Stimulated activated CD4-positive, alpha-beta T cell treated with anti-CD3 and anti-CD28 coated beads, Interleukin-12 subunit alpha, Interleukin-12 subunit beta, amount 100 ng/mL, for 24 hours (primary cell): Measurements from ENCODE around the gene ROR1.

Experiments
- DNase-seq, 2 experiments: peaks; one replicate each; pipeline ENCODE4 v3.0.0-alpha.2; 2020; ENCODE audit warnings: low read depth in 2 of 2

The ROR1 gene

DNA sequence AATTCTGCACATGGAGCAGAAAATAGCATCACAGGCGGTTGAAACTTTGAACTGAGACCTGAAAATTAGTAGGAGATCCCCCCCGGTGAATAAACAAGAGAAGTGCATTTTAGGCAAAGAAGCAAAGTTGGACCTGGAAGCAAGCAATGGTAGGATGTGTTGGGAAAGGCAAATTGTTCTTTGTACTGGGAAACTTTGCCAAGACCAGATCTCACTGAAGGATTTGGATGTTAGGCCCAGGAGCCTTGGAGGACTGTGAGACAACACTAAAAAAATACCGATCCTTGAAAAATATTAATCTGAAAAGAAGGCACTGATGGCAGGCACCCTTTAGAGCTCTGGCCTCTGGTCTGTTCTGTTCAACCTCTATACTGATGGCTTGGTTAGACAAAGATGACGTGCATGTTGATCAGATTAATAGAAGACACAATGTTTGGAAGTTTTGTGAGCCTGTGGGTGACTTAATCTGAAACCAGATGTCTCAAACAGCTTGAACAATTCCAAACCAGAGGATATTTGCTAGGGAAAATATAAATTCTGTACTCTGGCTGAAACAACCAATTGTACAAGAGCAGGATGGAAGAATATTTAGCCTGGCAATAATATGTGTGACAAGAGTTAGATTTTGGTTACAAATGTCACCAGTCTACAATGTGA is 108.4 kb downstream of the ROR1 start:
- DNase-seq, result no peak

DNA sequence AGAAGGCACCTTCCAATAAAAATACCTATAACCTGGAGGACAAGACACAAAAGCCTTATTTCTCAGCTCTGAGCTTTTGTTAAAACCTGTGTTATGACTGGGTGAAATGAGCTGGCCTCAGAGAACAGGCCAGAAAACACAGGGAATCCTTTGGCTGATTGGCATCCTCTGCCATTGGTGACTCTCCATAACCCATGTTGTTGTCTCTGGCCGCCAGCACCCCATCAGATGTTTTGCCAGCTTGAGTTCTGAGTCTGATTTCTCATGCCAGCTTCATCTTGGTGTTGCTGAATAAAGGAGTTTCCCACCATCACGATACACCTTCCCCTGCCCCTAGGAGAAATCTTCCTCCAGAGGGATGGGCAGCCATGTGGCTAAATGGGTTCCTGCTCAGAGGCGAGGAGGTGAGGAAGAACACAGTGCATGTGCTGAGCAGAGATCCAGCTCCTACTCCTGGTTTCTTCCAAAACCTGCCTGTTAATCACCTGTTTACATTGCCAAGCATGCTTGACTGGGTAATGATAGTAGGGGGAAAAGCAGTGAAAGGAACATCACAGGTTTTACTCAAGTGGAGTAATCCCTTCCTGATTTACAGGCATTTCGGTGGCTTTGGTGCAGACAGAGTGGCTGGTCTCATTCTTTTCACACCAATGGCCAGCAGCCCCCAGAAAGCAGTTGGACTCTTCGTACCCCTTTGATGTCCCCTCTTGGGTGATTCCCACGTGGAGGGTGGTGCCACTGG is 109.8 kb downstream of the ROR1 start:
- no peak for DNase-seq

DNA sequence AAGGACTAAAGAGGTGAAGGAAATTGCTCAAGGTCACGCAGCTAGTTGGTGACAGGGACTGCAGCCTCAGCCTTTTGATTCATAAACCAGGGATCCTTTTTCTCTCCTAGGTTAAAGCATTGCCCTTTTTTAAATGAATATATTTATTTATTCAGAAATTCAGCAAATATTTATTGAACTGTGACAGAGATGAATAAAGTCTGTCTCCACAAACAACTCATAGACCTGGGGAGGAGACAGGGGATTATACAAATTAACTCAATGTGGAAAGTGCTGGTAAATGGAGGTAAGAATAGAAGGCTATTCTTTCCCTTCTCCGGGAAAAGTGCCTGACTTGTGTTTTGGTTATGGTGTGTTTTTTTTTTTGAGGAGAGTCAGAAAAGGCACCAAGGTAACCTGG is 110.7 kb downstream of the ROR1 start:
- DNase-seq, result no peak

DNA sequence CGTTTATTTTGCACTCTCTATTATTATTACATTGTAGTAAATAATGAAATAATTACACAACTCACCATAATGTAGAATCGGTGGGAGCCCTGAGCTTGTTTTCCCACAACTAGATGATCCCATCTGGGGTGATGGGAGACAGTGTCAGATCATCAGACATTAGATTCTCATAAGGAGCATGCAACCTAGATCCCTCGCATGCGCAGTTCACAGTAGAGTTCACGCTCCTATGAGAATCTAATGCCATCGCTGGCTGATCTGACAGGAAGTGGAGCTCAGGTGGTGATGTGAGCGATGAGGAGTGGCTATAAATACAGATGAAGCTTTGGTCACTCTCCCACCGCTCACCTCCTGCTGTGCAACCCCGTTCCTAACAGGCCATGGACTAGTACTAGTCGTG is 112.1 kb downstream of the ROR1 start:
- DNase-seq, result no peak

DNA sequence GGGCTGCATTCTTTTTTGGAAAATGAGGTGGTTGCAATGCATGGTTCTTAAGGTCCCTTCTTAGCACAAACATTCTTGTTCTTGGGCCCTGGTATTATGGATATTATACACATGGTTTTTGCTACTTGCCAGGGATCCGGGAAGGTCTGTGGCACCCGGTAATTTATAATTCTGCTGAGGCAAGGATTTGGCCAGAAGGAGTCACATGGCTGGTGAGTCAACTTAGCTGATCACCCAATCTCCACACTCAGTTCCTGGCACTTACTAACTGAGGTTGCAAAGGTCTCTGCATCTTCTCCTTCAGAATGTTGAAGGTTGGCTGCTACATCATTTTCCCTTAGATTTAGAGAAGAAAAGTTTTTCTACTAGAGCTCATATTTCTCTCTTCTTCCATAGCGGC is 112.5 kb downstream of the ROR1 start:
- DNase-seq, result no peak

DNA sequence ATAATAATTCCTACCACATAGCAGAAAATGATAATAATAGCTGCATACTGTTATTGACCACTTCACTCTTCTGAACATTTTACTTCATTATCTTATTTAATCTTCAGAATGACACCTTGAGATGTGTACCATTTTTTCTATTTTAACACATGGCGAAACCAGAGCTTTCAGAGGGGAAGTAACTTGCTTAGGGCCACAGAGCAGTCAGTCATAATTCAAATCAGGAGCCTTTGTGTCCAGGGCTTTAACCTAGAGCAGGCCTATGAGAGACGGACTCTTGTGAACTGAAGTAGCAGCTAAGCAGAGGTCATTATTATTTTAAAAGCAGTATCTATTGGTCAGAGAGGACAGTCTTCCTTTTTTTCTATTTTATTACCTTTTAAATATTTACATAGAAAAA is 114.0 kb downstream of the ROR1 start:
- DNase-seq, result no peak

DNA sequence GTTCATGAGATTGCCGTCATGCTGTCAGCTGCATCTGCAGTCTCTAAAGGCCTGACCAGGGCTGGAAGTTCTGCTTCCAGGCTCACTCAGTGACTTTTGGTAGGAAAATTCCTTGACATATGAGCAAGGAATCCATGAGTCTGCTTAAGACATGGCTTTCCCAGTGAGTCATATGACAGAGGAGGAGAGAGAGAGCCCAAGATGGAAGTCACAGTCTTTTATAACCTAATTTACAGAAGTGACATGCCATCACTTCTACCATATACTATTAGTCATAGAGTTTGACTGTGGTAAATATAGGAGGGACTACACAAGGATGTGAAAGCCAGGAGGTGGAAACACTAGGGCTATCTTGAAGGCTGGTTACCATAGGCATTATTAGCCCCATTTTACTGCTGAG is 115.2 kb downstream of the ROR1 start:
- DNase-seq, result no peak

DNA sequence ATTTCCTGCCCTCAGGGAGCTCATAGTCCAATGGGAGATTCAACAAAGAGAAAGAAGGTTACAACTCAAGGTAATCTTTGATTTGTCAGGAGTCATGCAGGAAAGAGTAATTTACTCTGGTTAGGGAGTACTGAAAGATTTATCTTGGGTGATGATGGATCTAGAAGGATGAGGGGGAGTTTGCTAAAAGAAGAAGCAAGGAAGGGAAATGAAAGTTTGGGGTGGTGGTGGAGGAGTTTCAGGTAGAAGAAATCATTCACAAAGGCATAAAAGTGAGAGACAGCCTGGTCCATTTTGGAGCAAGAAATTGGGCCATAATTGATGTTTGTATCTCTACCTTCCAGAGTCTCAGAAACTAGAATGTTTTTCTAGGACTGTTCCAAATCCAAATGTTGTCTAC is 116.7 kb downstream of the ROR1 start:
- no peak for DNase-seq

DNA sequence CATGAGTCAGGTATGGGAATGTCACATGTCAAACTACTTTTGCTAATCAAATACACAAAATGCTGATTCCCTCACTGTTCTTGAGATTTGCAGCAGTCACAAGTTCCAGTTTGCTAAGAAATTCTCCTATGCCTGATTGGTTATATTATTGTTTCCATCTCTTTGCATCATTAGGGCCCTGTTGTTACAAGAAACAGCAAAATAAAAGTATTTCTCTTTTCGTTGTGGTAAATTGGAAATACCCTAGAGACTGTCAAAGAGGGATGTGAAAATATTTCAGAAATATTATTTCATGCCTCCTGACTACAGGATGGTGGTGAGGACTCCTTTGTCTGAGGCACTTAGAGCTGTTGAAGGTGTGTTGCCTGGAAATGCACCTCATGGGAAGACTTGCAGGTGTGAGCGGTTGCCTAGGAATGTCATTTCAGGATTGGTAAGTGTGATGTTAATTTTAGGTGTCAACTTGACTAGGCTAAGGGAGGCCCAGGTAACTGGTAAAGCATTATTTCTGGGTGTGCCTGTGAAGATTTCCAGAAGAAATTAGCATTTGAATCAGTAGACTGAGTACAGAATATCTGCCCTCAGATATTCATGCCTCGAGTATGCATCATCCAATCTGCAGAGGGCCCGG is 117.4 kb downstream of the ROR1 start:
- no peak for DNase-seq

DNA sequence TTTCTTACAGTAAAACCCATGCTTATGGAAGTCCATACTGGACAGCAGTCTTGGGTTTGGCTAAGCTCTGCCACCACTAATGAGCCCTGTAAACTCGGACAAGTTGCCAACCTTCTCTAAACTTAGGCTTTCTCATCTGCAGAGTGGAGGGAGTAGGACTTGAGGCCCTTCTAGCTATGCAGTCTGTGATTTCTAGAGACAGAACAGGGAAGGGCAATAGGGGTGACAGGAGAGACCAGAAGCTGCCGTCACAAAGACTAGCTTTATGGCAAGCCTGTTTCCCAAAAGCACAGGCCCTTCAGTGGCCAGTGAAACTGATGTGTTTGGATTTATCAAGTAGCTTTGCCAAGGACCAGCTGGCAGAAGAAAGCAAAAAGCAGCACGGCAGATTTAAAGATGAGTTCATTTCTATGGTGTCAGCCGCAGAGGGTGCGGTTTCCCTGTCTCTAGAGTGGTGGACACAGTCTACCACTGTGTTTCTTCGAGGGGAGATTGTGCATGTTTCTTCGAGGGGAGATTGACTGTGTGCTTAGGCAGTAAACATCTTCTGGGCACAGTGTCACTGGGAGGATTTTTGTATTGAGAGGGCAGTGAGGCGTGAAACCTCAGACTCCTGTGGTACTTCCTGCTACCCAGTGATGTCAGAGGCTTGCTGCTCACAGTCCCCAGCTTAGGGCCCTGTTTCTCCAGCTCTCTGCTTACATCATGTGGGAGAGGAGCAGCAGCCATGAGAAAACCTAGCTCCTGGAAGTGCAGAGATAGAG is 119.0 kb downstream of the ROR1 start:
- DNase-seq, result no peak

DNA sequence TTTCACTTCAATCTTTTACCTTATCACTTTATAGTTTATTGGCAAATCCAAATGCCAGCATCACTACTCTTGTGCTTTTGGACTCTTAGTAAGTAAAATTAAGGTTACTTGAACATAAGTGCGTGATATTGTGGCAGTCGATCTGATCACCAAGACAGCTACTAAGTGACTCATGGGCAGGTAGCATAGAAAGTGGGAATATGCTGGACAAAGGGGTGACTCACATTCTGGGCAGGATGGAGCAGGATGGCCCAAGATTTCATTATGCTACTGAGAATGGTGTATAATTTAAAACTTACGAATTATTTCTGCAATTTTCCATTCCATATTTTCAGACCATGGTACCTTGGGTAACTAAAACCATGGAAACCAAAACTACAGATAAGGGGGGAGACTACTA is 120.2 kb downstream of the ROR1 start:
- DNase-seq, result no peak

DNA sequence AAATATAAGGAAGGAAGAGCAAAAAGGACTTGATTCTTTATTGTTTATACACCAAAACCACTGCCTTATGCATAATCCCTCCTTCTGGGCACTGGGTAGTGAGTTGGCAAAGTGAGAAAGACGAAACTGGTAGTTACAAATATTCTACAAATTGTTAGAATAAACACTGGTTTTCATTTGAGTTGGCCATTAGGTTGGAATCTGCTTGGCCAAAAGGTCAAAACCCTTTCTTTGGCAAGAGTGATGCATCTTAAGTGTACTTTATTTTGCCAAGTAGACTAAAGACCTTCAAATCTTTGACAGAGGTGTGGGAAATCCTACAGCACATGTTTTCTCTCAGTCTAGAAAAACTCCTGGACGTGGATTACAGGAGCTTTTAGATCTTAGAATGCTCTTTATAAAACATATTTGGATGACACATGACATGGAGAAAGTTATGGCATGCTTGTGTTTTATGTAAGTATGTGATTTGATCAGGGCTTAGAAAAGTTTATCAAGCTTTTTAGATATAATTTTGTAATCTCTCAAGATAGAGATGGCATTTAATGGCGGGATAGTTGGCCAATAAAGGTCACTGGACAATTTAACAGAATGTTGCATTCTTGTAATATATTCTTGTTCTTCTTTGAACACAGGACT is 120.9 kb downstream of the ROR1 start:
- no peak for DNase-seq

DNA sequence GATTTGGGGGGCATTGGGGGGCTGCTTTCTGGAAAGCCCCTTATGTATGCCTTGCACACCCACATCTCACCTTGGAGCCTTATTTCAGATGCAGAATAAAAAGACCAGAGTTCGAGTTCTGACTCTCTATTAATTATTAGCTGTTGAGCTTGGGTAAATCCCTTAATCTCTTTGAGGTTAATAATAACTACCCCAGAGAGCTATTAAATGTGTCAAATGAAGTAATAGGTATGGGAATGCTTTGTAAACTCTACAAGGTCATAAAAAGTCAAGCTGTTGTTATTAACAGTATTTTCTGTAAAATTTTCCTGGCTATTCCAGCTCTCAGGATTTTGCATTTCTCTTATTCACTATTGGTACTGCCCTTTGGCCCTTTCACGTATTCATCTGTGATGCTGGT is 122.9 kb downstream of the ROR1 start:
- DNase-seq, result no peak

DNA sequence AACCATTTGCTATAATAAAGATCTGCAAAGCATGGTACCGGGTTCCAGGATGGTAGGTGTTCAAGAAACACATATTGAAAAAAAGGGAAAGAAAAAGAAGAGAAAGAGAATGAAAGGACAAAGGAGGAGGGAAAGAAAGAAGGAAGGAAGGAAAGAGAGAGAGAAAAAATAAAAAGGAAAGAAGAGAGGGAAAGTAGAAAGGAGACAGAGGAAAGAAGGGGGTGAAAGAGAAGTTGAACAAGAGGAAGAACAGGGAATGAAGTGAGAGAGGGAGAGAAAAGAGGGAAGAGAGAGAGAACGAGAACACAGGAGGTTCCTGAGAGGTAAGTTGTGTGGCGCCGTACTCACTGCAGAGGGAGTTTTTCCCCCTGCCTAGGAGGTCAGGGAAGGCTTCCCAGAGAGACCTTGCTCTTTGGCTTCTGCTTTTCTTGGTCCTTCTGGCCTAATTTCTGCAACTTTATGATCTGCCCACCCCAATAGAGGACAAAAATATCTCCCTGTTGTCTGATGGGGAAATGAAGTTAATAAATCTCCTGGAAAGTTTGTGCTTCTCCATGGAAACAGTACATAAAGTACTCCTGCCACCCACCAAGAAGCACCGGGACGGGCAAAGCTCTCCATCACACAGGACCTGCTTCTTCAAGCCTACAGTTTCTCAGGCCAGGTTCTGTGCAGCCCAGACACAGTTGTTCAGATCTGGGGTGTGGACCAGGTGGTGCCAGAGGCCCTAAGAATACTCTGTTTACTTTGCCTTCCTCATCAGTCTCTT is 124.8 kb downstream of the ROR1 start:
- no peak for DNase-seq

DNA sequence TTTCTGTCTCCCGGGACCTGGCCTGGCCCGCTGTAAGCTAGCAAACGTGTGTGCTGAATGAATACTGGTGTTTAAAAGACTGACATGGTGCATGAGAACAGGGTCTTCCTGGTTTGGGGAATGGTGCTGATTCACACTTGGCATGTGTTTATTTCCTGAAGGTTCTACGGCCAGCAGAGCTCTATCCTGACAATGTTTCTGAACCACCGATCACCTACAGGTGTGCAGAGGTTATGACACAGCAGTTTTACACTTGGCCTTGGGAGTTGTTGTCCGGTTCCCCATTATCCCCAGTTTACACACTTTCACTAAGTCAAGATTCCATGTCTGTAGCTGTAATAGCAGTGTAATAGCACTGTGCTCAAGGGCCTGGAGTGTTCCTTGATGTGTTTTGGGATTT is 127.3 kb downstream of the ROR1 start:
- no peak for DNase-seq

DNA sequence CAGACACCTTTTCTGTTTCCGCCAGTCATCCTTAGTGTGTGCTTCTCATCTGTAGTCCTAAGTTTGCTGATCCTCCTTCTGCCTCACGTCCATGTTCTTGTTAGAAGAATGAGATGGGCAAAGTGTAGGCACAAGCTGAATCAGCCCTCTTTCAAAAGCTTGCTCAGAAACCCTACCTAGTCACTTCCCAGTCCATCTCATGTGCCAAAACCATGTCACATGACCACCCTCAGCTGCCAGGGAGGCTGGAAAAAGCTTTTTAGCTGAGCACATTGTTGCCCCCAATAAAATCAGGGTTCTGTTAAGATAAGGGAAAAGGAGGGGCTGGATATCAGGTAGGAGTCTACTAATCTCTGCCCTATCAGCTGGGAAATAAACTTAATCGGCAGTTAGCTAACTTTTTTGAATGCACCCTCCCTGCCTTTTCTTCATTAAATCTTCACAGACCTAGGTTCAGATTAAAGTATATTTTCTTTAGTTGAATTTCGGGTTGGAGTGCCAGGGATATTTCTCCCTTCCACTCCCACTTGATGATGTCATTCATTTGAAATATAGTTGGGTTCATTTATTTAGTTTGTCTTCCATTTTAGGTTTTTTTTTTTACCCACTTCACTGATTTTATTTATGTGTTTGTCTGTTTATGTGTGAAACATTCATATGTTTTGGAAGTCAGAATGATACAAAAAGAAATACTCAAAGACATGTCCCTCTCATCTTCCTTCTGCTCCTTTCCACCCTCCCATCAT is 129.2 kb downstream of the ROR1 start:
- DNase-seq, result no peak

DNA sequence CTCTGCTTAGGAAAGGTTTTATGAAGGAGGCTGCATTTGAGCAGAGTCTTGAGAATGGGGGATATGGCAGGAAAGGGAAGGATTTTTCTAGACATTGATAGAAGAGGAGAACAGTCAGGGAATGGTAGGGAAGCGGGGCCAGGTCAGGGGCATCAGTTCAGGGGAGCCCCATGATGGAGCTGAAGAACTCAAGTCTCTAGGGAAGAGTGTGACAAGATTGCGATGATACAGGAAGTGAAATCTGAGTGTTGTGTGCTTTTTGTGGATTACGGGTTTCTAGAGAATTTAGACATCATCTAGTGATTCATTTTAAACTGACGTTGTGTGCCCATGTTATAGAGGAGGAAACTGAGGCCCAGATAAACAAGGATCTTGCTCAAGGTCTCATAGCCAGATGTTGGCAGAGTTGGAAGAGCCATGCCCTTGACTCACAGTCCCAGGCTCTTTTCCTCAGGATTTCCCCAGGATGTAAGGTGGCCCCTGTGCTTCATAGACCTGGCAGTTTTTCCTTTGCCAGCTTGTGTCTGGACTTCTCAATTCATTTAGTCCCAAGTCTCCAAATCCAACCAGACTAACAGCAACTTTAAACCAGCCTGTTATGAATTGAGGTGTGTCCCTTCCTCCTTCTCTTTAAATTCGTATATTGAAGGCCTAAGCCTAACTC is 130.3 kb downstream of the ROR1 start:
- DNase-seq, result no peak

DNA sequence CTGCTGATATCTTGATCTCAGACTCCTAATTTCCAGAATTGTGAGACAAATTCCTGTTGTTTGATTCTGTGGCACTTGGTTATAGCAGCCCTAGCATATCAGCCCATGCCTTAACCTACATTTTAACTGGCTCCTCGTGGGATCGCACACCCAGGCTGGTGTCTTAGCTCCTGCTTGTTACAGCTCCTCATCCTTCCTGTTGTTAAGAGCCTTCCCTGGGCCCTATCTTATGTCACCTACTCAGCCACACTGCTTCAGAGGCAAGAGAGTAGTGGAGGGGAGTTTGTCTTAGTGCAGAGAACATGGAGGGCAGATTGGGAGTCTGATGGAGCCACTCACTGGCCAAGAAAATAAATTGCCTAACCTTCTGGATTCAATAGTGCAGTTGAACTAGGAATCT is 131.0 kb downstream of the ROR1 start:
- no peak for DNase-seq

DNA sequence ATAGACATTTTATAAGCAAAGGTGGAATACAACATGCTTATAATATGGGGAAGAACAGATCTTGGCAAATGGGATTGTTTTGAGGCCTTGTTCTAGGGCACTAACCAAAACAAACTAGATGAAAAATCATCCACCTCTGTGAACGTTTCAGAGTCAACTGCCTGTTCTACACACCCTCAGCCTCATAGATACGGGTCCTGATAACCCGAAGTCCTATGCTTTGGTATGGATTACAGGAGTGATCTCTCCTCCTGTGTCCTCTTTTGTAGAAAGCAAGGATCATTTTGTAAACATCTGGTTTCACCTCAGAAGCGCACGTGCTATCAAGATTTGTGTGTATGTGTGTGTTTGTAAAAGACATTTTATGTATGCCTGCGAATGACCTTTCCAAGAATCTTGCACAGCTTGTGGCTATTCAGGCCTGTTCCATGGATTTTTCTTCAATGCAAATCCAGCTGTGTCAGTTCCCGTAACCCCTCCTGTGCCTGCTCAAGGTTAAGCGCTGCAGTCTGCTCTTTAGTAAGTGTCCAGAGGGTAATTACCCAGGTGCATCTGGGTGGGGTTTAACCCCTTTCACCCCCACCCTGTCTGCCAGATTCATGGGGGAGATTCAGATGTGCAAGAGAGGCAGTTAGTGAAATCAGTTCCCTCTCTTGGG is 132.4 kb downstream of the ROR1 start:
- DNase-seq, result no peak

DNA sequence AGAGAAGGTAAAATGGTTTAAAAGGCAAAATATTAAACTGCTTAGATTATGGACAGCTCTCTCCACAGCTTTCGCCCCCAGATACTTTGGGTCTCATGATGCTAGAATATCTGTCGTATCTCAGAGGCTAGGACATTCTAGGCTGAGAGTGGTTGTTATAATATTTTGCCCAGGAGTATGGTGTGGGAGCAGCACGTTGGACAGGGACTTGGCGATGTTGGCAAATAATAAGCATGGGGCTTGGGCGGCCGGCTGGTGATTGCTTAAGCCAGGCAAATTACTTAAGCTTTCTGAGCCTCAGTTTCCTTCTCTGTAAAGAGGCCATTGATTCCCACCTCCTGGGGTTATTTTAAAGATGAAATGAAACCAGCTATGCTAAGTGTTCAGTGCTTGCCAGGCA is 133.2 kb downstream of the ROR1 start:
- no peak for DNase-seq
